Keratinocyte (primary cell): Measurements from ENCODE around the gene ASIC1. TPM values are rescaled to one million over a fixed set of nuclear protein-coding genes. Genes with fewer than 3 reads are reported as not detected.

ENCODE experiments used
- DNase-seq: peaks from one replicate; pipeline ENCODE4 v3.0.0-alpha.2; 2011; ENCODE audit warnings: low read depth, missing footprints, low spot score
- FAIRE-seq: peaks from 2 replicates; lab custom pipeline; 2011; peaks lifted over from hg19 to GRCh38; lab: Jason Lieb, UNC
- H2AFZ ChIP-seq: 2 replicates; pipeline ENCODE4 v1.6.0; 2012; ENCODE audit warnings: low read length, control low read depth, inconsistent platforms; ENCODE audit not compliant: control insufficient read depth
- H3K27ac ChIP-seq: 2 replicates; pipeline ENCODE4 v1.5.1; 2011; ENCODE audit warnings: low read length; ENCODE audit not compliant: control insufficient read depth, insufficient read depth
- H3K27me3 ChIP-seq: 3 replicates; pipeline ENCODE4 v1.6.0; 2011; ENCODE audit warnings: low read length; ENCODE audit not compliant: control insufficient read depth, insufficient read depth; ENCODE audit errors: extremely low read depth
- H3K36me3 ChIP-seq, 2 experiments: 2 replicates in 1 of 2; 3 replicates in 1 of 2; pipeline ENCODE4 v1.5.1; 2011; ENCODE audit warnings: low read length in 2 of 2, mild to moderate bottlenecking in 1 of 2; ENCODE audit not compliant: control insufficient read depth in 2 of 2, insufficient read depth in 2 of 2; ENCODE audit errors: extremely low read depth in 1 of 2
- H3K4me1 ChIP-seq: 3 replicates; pipeline ENCODE4 v1.5.1; 2011; ENCODE audit warnings: low read length; ENCODE audit not compliant: control insufficient read depth, insufficient read depth; ENCODE audit errors: extremely low read depth
- H3K4me2 ChIP-seq: 3 replicates; pipeline ENCODE4 v1.6.0; 2011; ENCODE audit warnings: low read depth, low read length; ENCODE audit not compliant: control insufficient read depth, insufficient read depth; ENCODE audit errors: extremely low read depth
- H3K4me3 ChIP-seq, 3 experiments: fragments of 200-600 bp in 1 of 3; sonication (generic) in 1 of 3; 2 replicates in 2 of 3; 3 replicates in 1 of 3; pipeline ENCODE4 v1.5.1; 2011 to 2016; ENCODE audit warnings: low read length in 3 of 3, mild to moderate bottlenecking in 3 of 3, control low read depth in 2 of 3, inconsistent platforms in 1 of 3, low read depth in 1 of 3, mixed read lengths in 1 of 3, mixed run types in 1 of 3, moderate library complexity in 1 of 3; ENCODE audit not compliant: control insufficient read depth in 2 of 3, insufficient read depth in 2 of 3; ENCODE audit errors: extremely low read depth in 1 of 3
- H3K79me2 ChIP-seq: 2 replicates; pipeline ENCODE4 v1.6.0; 2012; ENCODE audit warnings: low read length; ENCODE audit not compliant: control insufficient read depth, insufficient read depth
- H3K9ac ChIP-seq: 3 replicates; pipeline ENCODE4 v1.6.0; 2011; ENCODE audit warnings: low read length; ENCODE audit not compliant: control insufficient read depth, insufficient read depth; ENCODE audit errors: extremely low read depth
- H3K9me1 ChIP-seq: 3 replicates; pipeline ENCODE4 v1.6.0; 2011; ENCODE audit warnings: low read length; ENCODE audit not compliant: control insufficient read depth, insufficient read depth; ENCODE audit errors: extremely low read depth
- H3K9me3 ChIP-seq: 2 replicates; pipeline ENCODE4 v1.5.1; 2012; ENCODE audit warnings: low read depth, low read length; ENCODE audit not compliant: control insufficient read depth
- H4K20me1 ChIP-seq: 3 replicates; pipeline ENCODE4 v1.6.0; 2011; ENCODE audit warnings: low read length; ENCODE audit not compliant: control insufficient read depth, insufficient read depth; ENCODE audit errors: extremely low read depth
- EZH2 ChIP-seq: IDR thresholded peaks from one replicate; pipeline ENCODE4 v1.6.1; 2012; ENCODE audit warnings: inconsistent platforms, mild to moderate bottlenecking, low read length, moderate library complexity
- dilution Hi-C: fragments of 300-500 bp; cut with MboI; formaldehyde crosslinking; loops from one replicate; pipeline ENCODE4 v1.7.0; 2020; ENCODE audit warnings: low sequenced_read_pairs; ENCODE audit not compliant: extremely low pct_ligation_motif_present
- polyA plus RNA-seq, 5 experiments: library from polyadenylated mRNA; depleted of rRNA in 3 of 5; stranded (reverse) in 3 of 5; stranded (forward) in 1 of 5; unstranded in 1 of 5; fragments of >200 nt; gene quantifications; 1 replicate in 1 of 5; 2 replicates in 3 of 5; 3 replicates in 1 of 5; pipeline versions ENCODE4 v1.2.1 to v1.2.3, GENCODE V29; 2011 to 2012; ENCODE audit warnings: missing spikeins in 2 of 5, low read depth in 1 of 5, low replicate concordance in 1 of 5
- TF ChIP-seq, protein P1 (sequence below), 3 experiments: IDR thresholded peaks in 1 of 3; conservative IDR thresholded peaks in 1 of 3; optimal IDR thresholded peaks in 1 of 3; 2 replicates in 2 of 3; 3 replicates in 1 of 3; pipeline versions ENCODE3 to v1.5.1; 2011; ENCODE audit warnings: low read length in 3 of 3, mild to moderate bottlenecking in 3 of 3, moderate library complexity in 2 of 3, control low read depth in 1 of 3, inconsistent platforms in 1 of 3; ENCODE audit not compliant: insufficient read depth in 2 of 3; ENCODE audit errors: extremely low read depth in 1 of 3

The ASIC1 gene
- polyA plus RNA-seq, 1 donor (not counting 4 experiments of a cell fraction or from before 2014, with no cell fraction given), result 5.7 TPM

DNA sequence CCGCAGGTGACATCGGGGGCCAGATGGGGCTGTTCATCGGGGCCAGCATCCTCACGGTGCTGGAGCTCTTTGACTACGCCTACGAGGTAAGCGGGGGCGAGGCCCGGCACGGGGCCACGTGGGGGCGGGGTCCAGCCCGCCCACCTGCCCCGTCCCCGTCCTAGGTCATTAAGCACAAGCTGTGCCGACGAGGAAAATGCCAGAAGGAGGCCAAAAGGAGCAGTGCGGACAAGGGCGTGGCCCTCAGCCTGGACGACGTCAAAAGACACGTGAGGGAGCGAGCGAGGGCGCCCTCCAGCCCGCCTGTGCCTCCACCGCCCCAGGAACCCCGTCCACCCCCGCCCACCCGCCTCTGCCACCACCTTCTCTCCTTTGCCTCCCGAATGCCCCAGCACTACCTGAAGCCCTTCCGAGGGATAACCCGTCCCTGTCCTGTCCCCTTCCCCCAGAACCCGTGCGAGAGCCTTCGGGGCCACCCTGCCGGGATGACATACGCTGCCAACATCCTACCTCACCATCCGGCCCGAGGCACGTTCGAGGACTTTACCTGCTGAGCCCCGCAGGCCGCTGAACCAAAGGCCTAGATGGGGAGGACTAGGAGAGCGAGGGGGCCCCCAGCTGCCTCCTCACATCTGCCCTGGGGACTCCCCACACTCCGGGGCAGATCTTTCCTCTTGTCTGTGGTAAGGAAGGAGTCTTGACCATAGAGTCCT lies 23.9 kb downstream of the ASIC1 start:
- H3K36me3 ChIP-seq, result no peaks in the 10 kb centered on the region
- no peaks in the 10 kb centered on the region for H3K9me1 ChIP-seq
- FAIRE-seq (no peak), DNase-seq (no peak)
- dilution Hi-C loops, result no loop called here
- no peaks in the 10 kb centered on the region for H3K27me3 ChIP-seq
- TF ChIP-seq, protein P1, sequence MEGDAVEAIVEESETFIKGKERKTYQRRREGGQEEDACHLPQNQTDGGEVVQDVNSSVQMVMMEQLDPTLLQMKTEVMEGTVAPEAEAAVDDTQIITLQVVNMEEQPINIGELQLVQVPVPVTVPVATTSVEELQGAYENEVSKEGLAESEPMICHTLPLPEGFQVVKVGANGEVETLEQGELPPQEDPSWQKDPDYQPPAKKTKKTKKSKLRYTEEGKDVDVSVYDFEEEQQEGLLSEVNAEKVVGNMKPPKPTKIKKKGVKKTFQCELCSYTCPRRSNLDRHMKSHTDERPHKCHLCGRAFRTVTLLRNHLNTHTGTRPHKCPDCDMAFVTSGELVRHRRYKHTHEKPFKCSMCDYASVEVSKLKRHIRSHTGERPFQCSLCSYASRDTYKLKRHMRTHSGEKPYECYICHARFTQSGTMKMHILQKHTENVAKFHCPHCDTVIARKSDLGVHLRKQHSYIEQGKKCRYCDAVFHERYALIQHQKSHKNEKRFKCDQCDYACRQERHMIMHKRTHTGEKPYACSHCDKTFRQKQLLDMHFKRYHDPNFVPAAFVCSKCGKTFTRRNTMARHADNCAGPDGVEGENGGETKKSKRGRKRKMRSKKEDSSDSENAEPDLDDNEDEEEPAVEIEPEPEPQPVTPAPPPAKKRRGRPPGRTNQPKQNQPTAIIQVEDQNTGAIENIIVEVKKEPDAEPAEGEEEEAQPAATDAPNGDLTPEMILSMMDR (optimal IDR thresholded peaks at IDR 0.05 in 1 of 3, IDR thresholded peaks at IDR 0.05 in 1 of 3, conservative IDR thresholded peaks at IDR 0.05 in 1 of 3; ENCODE audit: extremely low read depth in 1 of 3, insufficient read depth in 2 of 3, low read length in 3 of 3), result no peak
- H3K9ac ChIP-seq, result no peak overlapping the region
- H3K4me1 ChIP-seq, result peaks cover under 1% of the 10 kb centered on the region
- H2AFZ ChIP-seq, result no peak overlapping the region
- peaks cover 6% of the 10 kb centered on the region for H3K79me2 ChIP-seq
- no peak overlapping the region for H3K4me2 ChIP-seq
- H3K4me3 ChIP-seq, result no peak overlapping the region
- H3K27ac ChIP-seq, result no peak overlapping the region
- no peaks in the 10 kb centered on the region for H4K20me1 ChIP-seq
- H3K9me3 ChIP-seq, result no peaks in the 10 kb centered on the region

DNA sequence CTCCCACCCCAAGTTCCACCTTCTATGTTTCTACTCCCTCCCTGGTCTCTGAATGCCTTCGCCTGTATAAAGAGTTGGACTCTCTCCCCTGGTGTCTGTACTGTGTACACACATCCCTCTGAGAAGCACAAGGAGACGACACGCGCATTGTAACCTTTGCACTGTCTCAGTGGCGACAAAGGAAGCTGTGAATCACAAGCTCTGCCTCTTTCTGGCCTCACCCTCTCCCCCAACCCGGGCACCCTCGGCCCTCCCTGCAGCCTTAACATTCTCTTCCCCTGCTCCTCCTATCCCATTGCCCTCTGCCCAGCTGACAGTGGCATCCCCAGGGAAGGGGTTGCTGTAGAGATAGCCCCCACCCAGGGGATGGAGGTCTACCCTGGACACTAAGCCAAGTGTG lies 25.2 kb downstream of the ASIC1 start:
- Histone ChIP-seq H3K4me2 (no peak overlapping the region), H3K4me1 (peaks cover 14% of the 10 kb centered on the region)
- FAIRE-seq, result no peak

More for the DNA sequence above, 25.2 kb downstream of the ASIC1 start:
- Histone ChIP-seq H3K27me3 (no peaks in the 10 kb centered on the region), H3K9me3 (no peaks in the 10 kb centered on the region), H2AFZ (no peak overlapping the region), H3K79me2 (peaks cover 6% of the 10 kb centered on the region), H4K20me1 (no peaks in the 10 kb centered on the region), H3K36me3 (peaks cover 3 to 10% of the 10 kb centered on the region in 2 experiments), H3K27ac (no peak overlapping the region), H3K9me1 (no peaks in the 10 kb centered on the region), H3K9ac (no peak overlapping the region), H3K4me3 (no peak overlapping the region)
- DNase-seq, result no peak
- no peak for TF ChIP-seq EZH2
- TF ChIP-seq, protein P1 (optimal IDR thresholded peaks at IDR 0.05 in 1 of 3, IDR thresholded peaks at IDR 0.05 in 1 of 3, conservative IDR thresholded peaks at IDR 0.05 in 1 of 3; ENCODE audit: extremely low read depth in 1 of 3, insufficient read depth in 2 of 3, low read length in 3 of 3), result no peak
- dilution Hi-C loops, result no loop called here
